DND-41 (cell line): ENCODE results near the gene SPRR2F.

Experiments
- EZH2 ChIP-seq: IDR thresholded peaks from 3 replicates; pipeline ENCODE4 v1.6.1; 2012; ENCODE audit warnings: borderline replicate concordance, low read depth, mild to moderate bottlenecking, moderate library complexity, low read length, inconsistent platforms; ENCODE audit not compliant: severe bottlenecking
- TF ChIP-seq, protein P1 (sequence below): IDR thresholded peaks from 2 replicates; pipeline ENCODE4 v1.5.1; 2012; ENCODE audit warnings: borderline replicate concordance, low read length, moderate library complexity, mild to moderate bottlenecking; ENCODE audit not compliant: poor library complexity, severe bottlenecking; ENCODE audit errors: extremely low read depth

DNA sequence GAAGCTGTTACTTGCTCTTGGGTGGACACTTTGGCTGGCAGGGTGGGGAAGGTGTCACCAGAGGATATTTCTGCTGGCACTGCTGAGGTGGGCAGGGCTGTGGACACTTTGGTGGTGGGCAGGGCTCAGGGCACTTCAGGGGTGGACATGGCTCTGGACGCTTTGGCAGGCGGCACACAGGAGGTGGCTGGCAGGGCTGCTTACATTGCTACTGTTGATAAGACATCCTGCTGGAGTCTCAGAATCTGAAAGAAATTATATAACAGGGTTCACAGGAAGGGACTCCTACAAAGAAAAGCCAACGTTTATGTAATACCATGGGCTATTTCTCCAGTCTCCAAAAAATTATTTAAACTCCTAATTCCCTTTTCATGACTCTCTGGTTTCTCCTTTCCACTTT is 27.2 kb upstream of the SPRR2F start:
- TF ChIP-seq EZH2 = no peak
- TF ChIP-seq, protein P1, sequence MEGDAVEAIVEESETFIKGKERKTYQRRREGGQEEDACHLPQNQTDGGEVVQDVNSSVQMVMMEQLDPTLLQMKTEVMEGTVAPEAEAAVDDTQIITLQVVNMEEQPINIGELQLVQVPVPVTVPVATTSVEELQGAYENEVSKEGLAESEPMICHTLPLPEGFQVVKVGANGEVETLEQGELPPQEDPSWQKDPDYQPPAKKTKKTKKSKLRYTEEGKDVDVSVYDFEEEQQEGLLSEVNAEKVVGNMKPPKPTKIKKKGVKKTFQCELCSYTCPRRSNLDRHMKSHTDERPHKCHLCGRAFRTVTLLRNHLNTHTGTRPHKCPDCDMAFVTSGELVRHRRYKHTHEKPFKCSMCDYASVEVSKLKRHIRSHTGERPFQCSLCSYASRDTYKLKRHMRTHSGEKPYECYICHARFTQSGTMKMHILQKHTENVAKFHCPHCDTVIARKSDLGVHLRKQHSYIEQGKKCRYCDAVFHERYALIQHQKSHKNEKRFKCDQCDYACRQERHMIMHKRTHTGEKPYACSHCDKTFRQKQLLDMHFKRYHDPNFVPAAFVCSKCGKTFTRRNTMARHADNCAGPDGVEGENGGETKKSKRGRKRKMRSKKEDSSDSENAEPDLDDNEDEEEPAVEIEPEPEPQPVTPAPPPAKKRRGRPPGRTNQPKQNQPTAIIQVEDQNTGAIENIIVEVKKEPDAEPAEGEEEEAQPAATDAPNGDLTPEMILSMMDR = no peak
